IMR-90 (cell line): Measurements from ENCODE around the gene ALOX15. TPM values are rescaled to one million over a fixed set of nuclear protein-coding genes. Genes with fewer than 3 reads are reported as not detected.

Source experiments
- ATAC-seq: fragments of 200-7000 bp; cut with Tn5 transposase; 2 replicates; pipeline ENCODE4 v1.9.1; 2020; ENCODE audit warnings: low read depth, mild to moderate bottlenecking, moderate library complexity
- BruUV-seq: library from RNA; stranded (reverse); fragments of 400-500 nt; replicated peaks from 2 replicates; lab custom pipeline; 2021; lab: Mats Ljungman, UMichigan
- CTCF ChIA-PET: fragments of 300-600 bp; formaldehyde crosslinking; extraction: SDS; loops from one replicate; lab custom pipeline; 2021; ENCODE audit warnings: antibody characterized with exemption; lab: Yijun Ruan, JAX
- POLR2A ChIA-PET: fragments of 300-600 bp; sonication (Branson Sonifier 250); formaldehyde crosslinking; loops from one replicate; lab custom pipeline; 2022; ENCODE audit warnings: antibody characterized with exemption; ENCODE audit not compliant: unreplicated experiment; lab: Charles Lee
- DNase-seq: peaks from one replicate; pipeline ENCODE4 v3.0.0; 2013
- H2AFZ ChIP-seq: replicated peaks from 2 replicates; pipeline ENCODE3; 2013; ENCODE audit warnings: low read length, mild to moderate bottlenecking; ENCODE audit not compliant: poor library complexity
- H2AK5ac ChIP-seq: 2 replicates; pipeline ENCODE4 v1.6.1; 2013; ENCODE audit warnings: low read depth, low read length, inconsistent platforms
- H2AK9ac ChIP-seq: replicated peaks from 2 replicates; pipeline ENCODE3; 2013; ENCODE audit warnings: mild to moderate bottlenecking, low read depth, low read length, moderate library complexity; ENCODE audit not compliant: poor library complexity
- H2BK120ac ChIP-seq: 2 replicates; pipeline ENCODE4 v1.6.1; 2013; ENCODE audit warnings: low read depth, low read length, inconsistent platforms
- H2BK15ac ChIP-seq: 3 replicates; pipeline ENCODE4 v1.6.1; 2013; ENCODE audit warnings: low read depth, low read length, inconsistent platforms
- H2BK20ac ChIP-seq: 2 replicates; pipeline ENCODE4 v1.6.1; 2013; ENCODE audit warnings: low read depth, mild to moderate bottlenecking, inconsistent platforms, low read length, moderate library complexity
- H2BK5ac ChIP-seq: 2 replicates; pipeline ENCODE4 v1.6.1; 2013; ENCODE audit warnings: mild to moderate bottlenecking, low read depth, low read length, inconsistent platforms; ENCODE audit not compliant: poor library complexity, severe bottlenecking
- H3K14ac ChIP-seq: replicated peaks from 2 replicates; pipeline ENCODE4 v1.6.1; 2013; ENCODE audit warnings: low read depth, low read length, inconsistent platforms
- H3K18ac ChIP-seq: 2 replicates; pipeline ENCODE4 v1.6.1; 2013; ENCODE audit warnings: low read depth, low read length, control low read depth
- H3K23ac ChIP-seq: 2 replicates; pipeline ENCODE4 v1.6.1; 2013; ENCODE audit warnings: low read depth, low read length, inconsistent platforms
- H3K27ac ChIP-seq: 2 replicates; pipeline ENCODE4 v1.5.1; 2013; ENCODE audit warnings: mild to moderate bottlenecking, control low read depth, low read length; ENCODE audit not compliant: insufficient read depth
- H3K27me3 ChIP-seq: 2 replicates; pipeline ENCODE4 v1.6.1; 2013; ENCODE audit warnings: low read length; ENCODE audit not compliant: control insufficient read depth, insufficient read depth
- H3K36me3 ChIP-seq: 2 replicates; pipeline ENCODE4 v1.6.1; 2013; ENCODE audit warnings: low read length, mixed read lengths; ENCODE audit not compliant: control insufficient read depth, insufficient read depth
- H3K4ac ChIP-seq: 2 replicates; pipeline ENCODE4 v1.6.1; 2013; ENCODE audit warnings: low read depth, low read length, inconsistent platforms
- H3K4me1 ChIP-seq: 2 replicates; pipeline ENCODE4 v1.6.1; 2013; ENCODE audit warnings: low read length, mixed read lengths; ENCODE audit not compliant: control insufficient read depth, insufficient read depth
- H3K4me2 ChIP-seq: 2 replicates; pipeline ENCODE4 v1.6.1; 2013; ENCODE audit warnings: low read depth, mild to moderate bottlenecking, control low read depth, low read length, moderate library complexity
- H3K4me3 ChIP-seq: 2 replicates; pipeline ENCODE4 v1.5.1; 2013; ENCODE audit warnings: low read depth, mild to moderate bottlenecking, control low read depth, low read length, moderate library complexity; ENCODE audit not compliant: insufficient read depth
- H3K56ac ChIP-seq: 2 replicates; pipeline ENCODE4 v1.6.1; 2013; ENCODE audit warnings: low read length, inconsistent platforms; ENCODE audit not compliant: insufficient read depth; ENCODE audit errors: extremely low read depth
- H3K79me1 ChIP-seq, 2 experiments: 2 replicates each; pipeline ENCODE4 v1.6.1; 2013; ENCODE audit warnings: low read length in 2 of 2, inconsistent platforms in 1 of 2, low read depth in 1 of 2
- H3K9ac ChIP-seq: 2 replicates; pipeline ENCODE4 v1.6.1; 2013; ENCODE audit warnings: low read depth, low read length, control low read depth
- H3K9me1 ChIP-seq: 2 replicates; pipeline ENCODE4 v1.6.1; 2013; ENCODE audit warnings: low read length, inconsistent platforms; ENCODE audit not compliant: insufficient read depth
- H3K9me3 ChIP-seq: 2 replicates; pipeline ENCODE4 v1.6.1; 2013; ENCODE audit warnings: low read length; ENCODE audit not compliant: control insufficient read depth, insufficient read depth
- H4K20me1 ChIP-seq: 2 replicates; pipeline ENCODE4 v1.6.1; 2013; ENCODE audit warnings: low read length, inconsistent platforms; ENCODE audit not compliant: insufficient read depth
- H4K5ac ChIP-seq: 2 replicates; pipeline ENCODE4 v1.6.1; 2013; ENCODE audit warnings: mild to moderate bottlenecking, low read depth, low read length, control low read depth
- H4K8ac ChIP-seq, 2 experiments: 2 replicates each; pipeline ENCODE4 v1.6.1; 2013; ENCODE audit warnings: low read depth in 2 of 2, low read length in 2 of 2, control low read depth in 1 of 2, inconsistent platforms in 1 of 2
- H4K91ac ChIP-seq: 2 replicates; pipeline ENCODE4 v1.6.1; 2013; ENCODE audit warnings: low read depth, low read length, inconsistent platforms; ENCODE audit not compliant: insufficient read depth
- FOS ChIP-seq: fragments of 150-350 bp; IDR thresholded peaks from 2 replicates; pipeline ENCODE4 v1.6.1; 2016; ENCODE audit warnings: low read depth, low read length
- MXI1 ChIP-seq: IDR thresholded peaks from 2 replicates; pipeline ENCODE4 v1.6.1; 2012; ENCODE audit warnings: low read depth, mild to moderate bottlenecking, low read length, moderate library complexity, borderline replicate concordance
- NFE2L2 ChIP-seq: fragments of 150-350 bp; IDR thresholded peaks from 2 replicates; pipeline ENCODE4 v1.6.1; 2016; ENCODE audit warnings: low read depth, mild to moderate bottlenecking, low read length
- RAD21 ChIP-seq: IDR thresholded peaks from 2 replicates; pipeline ENCODE4 v1.6.1; 2012; ENCODE audit warnings: low read length, improper control_type of control experiment
- RCOR1 ChIP-seq: IDR thresholded peaks from 2 replicates; pipeline ENCODE4 v1.6.1; 2012; ENCODE audit warnings: mild to moderate bottlenecking, low read length, improper control_type of control experiment; ENCODE audit not compliant: insufficient replicate concordance
- WGBS, 2 experiments: methylation state at CpG; one replicate each; pipeline versions ENCODE4 v1.1.5 to v1.1.7; 2013; ENCODE audit warnings: missing lambda C conversion rate in 2 of 2; ENCODE audit not compliant: insufficient read length in 1 of 2; ENCODE audit errors: extremely low coverage in 2 of 2; 5-methylcytosine and 5-hydroxymethylcytosine counted together
- dilution Hi-C: fragments of 300-500 bp; cut with HindIII; formaldehyde crosslinking; loops from one replicate; pipeline ENCODE4 v1.14.3; 2018; ENCODE audit warnings: low sequenced_read_pairs; ENCODE audit not compliant: unreplicated experiment
- in situ Hi-C: fragments of 300-500 bp; cut with MboI; formaldehyde crosslinking; loops from 3 replicates; pipeline ENCODE4 v1.14.3; 2019; ENCODE audit warnings: low sequenced_read_pairs, inconsistent platforms, mixed read lengths
- intact Hi-C: fragments of 100-400 bp; cut with micrococcal nuclease; formaldehyde crosslinking; loops from 2 replicates; pipeline ENCODE4 v1.10.0; 2022
- polyA plus RNA-seq, 3 experiments: library from polyadenylated mRNA; depleted of rRNA; stranded (reverse); fragments of >200 nt; gene quantifications; 2 replicates each; pipeline ENCODE4 v1.2.3, GENCODE V29; 2012; ENCODE audit warnings: low replicate concordance in 1 of 3
- total RNA-seq: library from RNA; depleted of rRNA; stranded (reverse); fragments of >200 nt; gene quantifications from 2 replicates; pipeline ENCODE4 v1.2.3, GENCODE V29; 2012
- TF ChIP-seq, protein P1 (sequence below): fragments of 150-350 bp; IDR thresholded peaks from 2 replicates; pipeline ENCODE4 v1.6.1; 2017; ENCODE audit warnings: mild to moderate bottlenecking, antibody characterized with exemption, low read length, low read depth

ALOX15 gene
- total and polyA plus RNA-seq, 2 of the 4 experiments (the other 2 are of a cell fraction), result not detected

- ChIA-PET CTCF (no interaction called here), POLR2A (no interaction called here)
- no peak overlapping the region for H4K8ac ChIP-seq
- TF ChIP-seq RCOR1, result no peak
- TF ChIP-seq RAD21, result no peak
- TF ChIP-seq MXI1, result no peak
- TF ChIP-seq NFE2L2, result no peak
- TF ChIP-seq, protein P1, sequence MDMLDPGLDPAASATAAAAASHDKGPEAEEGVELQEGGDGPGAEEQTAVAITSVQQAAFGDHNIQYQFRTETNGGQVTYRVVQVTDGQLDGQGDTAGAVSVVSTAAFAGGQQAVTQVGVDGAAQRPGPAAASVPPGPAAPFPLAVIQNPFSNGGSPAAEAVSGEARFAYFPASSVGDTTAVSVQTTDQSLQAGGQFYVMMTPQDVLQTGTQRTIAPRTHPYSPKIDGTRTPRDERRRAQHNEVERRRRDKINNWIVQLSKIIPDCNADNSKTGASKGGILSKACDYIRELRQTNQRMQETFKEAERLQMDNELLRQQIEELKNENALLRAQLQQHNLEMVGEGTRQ, result no peak
- no peak for TF ChIP-seq FOS
- no peak overlapping the region for H4K91ac ChIP-seq
- H4K5ac ChIP-seq, result no peak overlapping the region
- peaks cover 22% of the 10 kb centered on the region for H3K27me3 ChIP-seq
- no CpG with 5 or more reads among the region's 8 CpGs for WGBS, 2 experiments
- H3K9ac ChIP-seq, result no peak overlapping the region
- DNase-seq (no peak), ATAC-seq (no peak)
- H3K18ac ChIP-seq, result no peak overlapping the region
- in situ Hi-C loops (no loop called here), intact Hi-C loops (no loop called here), dilution Hi-C loops (no loop called here)
- H3K36me3 ChIP-seq, result no peaks in the 10 kb centered on the region
- H2BK120ac ChIP-seq, result no peak overlapping the region
- no peaks in the 10 kb centered on the region for H4K20me1 ChIP-seq
- H2AFZ ChIP-seq, result no peak overlapping the region
- no peak overlapping the region for H3K23ac ChIP-seq
- no peak overlapping the region for H2BK20ac ChIP-seq
- H3K9me3 ChIP-seq, result no peaks in the 10 kb centered on the region
- H2BK5ac ChIP-seq, result no peak overlapping the region
- no peaks in the 10 kb centered on the region for H3K79me1 ChIP-seq
- no peak overlapping the region for H3K4ac ChIP-seq
- H2BK15ac ChIP-seq, result no peak overlapping the region
- H3K27ac ChIP-seq, result no peak overlapping the region
- H3K4me1 ChIP-seq, result no peaks in the 10 kb centered on the region
- H2AK9ac ChIP-seq, result no peak overlapping the region
- H3K56ac ChIP-seq, result no peak overlapping the region
- H2AK5ac ChIP-seq, result no peak overlapping the region
- no peaks in the 10 kb centered on the region for H3K9me1 ChIP-seq
- H3K14ac ChIP-seq, result no peak overlapping the region
- H3K4me2 ChIP-seq, result no peak overlapping the region
- BruUV-seq, result no TSS peak
- H3K4me3 ChIP-seq, result no peak overlapping the region
Measured at GRCh38 chr17:4663711-4664110, 22.2 kb upstream of the ALOX15 start.
